ENCODE data around the gene POLR3H.

Gene POLR3H

DNA sequence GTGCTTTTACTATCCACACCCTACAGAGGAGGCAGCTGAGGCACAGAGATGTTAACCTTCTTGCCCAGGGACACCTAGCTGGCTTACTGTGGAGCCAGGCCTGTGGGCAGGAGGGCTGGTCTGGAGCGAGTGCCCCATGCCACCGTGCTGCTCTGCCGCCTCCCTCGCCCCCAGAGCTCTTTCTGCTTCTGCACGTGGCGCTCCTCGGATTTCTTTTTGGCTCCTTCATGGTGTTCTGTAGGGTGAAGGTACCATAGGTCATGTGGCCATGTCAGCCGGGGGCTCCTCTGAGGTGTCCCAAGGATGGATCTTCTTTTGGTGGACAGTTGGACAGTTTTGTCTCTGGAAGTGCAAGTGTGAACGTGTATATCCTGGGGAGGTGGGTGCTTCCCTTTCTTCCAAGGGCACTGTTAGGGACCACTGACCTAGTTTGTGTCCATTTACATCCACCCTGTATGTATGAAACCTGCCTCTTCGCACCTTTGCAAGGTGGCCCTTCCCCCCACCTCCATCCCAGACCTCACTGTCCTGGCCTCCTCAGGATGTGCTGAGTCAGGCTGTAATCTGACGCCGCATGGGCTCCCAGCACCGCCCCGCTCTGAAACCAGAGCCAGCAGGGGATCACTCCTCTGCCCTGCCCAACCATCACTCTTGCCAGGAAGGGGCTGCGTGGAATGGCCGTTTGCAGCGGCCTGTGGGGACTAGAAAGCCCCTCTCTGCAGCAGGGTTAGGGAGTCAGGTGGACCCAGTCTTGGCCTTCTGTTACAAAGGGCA, 31.7 kb downstream of the POLR3H start:
- DNase-seq, result no peak

DNA sequence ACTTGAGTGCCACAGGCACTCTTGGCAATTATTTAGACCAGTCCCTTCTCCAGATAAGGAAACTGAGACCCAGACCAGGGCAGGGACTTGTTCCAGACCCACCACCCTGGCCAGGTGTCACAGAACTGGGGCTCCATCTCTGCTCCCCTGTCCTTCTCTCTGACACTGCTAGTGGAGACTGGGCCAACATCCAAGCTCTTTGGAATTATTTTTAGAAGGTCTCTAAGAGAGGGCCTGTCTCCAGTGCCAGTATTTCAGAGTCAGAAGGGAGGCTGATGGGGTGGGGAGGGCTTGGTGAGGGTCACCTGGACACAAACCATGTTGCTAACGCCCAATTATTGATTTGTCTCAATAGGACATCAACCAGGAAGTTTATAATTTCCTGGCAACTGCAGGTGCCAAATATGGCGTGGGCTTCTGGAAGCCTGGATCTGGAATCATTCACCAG, 32.7 kb downstream of the POLR3H start:
- DNase-seq, result no peak

DNA sequence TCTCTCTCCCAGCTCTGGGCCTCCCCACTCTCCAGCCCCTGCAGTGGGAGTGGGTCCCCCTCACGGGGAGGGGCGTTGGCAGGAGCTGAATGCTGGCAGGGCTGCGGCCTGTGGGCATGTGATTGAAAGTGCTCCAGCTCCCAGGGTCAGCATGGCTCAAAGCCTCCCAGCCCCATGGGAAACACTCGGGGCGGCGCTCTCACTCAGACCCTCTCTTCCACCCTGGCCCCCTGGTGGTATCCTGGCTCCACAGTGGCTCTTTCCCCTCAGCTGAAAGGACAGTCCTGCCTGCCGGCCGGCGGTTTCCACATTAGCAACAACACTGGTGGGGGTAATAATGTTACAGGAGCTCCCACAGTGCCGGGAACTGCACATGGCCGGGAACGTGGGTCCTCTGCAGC, 35.5 kb downstream of the POLR3H start:
- DNase-seq, result no peak

DNA sequence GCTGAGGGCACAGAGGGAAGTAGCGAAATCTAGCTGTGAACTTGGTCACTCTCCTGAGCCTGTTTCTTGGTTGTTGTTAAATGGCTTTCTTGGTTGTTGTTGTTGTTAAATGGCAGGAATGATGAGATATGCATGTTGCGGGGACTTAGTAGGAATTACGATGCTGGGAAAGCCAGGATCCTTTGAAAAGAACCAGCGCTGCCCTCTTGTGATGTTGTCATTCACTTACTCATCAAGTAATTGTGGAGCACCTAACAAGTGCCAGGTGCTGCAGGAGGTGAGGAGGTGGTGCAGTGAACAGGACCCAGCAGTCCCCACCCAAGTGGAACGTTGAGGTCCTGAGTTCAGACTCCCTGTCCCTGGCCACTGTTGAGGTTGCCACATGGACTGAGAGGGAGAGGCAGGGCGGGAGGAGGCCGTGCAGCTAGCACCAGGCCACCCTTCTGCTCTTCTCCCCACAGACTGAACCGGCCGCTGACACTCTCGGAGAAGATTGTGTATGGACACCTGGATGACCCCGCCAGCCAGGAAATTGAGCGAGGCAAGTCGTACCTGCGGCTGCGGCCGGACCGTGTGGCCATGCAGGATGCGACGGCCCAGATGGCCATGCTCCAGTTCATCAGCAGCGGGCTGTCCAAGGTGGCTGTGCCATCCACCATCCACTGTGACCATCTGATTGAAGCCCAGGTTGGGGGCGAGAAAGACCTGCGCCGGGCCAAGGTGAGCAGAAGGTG, 36.8 kb downstream of the POLR3H start:
- no peak for DNase-seq

DNA sequence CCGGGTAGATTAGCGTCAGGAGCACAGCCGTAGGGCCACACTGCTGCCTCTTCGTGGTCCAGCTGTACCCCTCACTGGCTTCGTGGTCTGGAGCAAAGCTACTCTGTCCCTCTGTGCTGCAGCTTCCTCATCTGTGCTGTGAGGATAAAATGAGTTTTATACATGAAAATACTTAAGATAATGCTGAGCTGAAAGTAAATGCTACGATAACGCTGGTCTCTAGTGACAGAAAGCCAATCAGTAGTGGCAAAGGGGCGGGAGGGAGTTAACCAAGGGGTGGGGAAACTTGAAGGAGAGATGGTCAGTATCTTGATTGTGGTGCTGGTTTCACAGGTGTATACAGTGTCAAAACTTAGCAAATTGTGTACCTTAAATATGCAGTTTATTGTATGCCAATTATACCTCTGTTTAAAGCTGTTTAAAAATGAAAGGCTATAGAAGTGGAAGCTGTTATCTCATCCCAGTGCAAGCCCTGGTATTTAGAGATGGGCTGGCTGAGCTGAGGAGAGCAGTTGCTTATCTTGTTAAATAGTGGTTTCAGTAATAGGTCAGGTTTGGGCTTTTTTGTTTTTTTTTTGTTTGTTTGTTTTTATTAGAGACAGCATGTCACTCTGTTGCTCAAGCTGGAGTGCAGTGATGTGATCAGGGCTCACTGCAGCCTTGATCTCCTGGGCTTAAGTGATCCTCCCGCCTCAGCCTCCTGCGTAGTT, 38.6 kb downstream of the POLR3H start:
- no peak for DNase-seq

DNA sequence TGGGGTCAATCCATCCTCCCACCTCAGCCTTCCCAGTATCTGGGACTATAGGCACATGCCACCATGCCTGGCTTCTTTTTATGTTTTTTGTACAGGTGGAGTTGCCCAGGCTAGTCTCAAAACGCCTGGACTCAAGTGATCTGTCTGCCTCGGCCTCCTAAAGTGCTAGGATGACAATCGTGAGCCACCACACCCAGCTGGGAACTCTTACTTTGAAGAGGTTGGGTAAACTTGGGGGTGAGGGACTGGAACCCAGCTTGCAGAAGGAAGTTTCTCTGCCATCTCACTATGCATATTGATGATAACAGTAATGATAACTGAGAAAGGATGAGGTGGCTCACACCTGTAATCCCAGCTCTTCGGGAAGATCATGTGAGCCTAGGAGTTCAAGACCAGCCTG, 39.5 kb downstream of the POLR3H start:
- no peak for DNase-seq

DNA sequence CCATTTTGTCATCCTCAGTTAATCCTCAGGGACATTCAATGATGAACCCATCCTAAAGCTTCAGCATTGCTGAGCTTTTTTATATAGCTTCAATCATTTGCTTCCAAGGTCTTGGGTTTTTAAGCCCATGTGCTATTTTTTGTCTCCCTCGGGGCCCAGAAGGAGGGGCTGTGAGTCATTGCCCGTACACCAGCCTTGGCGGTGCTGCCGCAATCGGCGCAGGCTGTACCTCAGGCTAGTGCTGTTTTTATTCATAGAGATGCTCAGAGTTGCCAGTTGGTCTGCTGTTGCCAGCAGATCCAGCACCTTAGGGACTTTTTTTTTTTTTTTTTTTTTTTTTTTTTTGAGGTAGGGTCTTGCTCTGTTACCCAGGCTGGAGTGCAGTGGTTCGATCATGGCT, 39.9 kb downstream of the POLR3H start:
- no peak for DNase-seq

DNA sequence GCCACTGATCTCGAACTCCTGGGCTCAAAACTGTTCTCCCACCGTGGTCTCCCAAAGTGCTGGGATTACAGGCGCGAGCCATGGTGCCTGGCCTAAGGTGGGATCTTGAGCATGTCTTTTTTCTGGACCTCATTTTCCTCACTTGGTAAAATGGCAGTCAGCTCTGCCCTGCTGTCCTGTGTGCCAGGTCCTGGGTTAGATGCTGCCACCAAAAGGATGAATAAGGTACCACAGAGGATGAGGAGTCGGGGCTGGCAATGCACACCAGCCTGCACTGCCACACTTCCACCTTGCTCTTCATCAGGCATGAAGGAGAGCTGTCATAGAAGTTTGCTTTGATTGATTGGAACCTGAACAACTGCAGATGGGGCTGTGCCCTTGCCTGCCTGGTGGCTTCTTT, 43.1 kb downstream of the POLR3H start:
- no peak for DNase-seq

DNA sequence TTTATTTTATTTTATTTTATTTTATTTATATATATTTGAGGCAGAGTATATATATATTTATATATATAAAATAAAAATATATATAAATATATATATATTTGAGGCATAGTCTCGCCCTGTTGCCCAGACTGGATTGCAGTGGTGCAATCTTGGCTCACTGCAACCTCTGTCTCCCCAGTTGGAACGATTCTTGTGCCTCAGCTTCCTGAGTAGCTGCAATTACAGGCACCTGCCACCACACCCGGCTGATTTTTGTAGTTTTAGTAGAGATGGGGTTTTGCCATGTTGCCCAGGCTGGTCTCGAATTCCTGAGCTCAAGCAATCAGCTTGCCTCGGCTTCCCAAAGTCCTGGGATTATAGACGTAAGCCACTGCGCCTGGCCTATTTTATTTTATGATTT, 44.0 kb downstream of the POLR3H start:
- no peak for DNase-seq

DNA sequence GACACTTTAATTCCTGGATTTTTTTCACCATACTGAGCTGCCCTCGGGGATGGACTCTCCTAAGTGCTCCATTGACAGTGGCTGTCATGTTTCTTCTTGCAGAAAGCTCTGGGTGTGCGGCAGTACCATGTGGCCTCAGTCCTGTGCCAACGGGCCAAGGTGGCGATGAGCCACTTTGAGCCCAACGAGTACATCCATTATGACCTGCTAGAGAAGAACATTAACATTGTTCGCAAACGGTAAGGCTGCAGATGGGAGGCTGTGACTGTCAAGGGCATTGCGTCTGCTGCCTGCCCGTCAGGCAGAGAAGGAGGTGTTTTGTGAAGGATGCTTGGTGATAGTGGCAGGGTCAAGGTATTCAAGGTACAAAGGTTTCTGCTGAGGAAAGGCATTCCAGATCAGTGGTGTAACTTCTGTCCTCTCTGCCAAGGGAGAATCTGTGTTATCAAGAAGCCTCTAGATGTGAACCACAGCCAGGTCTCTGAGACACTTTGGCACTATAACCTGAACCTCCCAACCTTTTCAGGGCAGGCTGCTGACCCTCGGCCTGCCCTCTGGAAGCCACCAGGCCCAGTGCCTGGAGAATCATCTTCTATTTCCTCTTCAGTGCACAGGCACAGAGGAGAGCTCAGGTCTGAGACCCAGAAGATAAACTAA, 44.5 kb downstream of the POLR3H start:
- no peak for DNase-seq

DNA sequence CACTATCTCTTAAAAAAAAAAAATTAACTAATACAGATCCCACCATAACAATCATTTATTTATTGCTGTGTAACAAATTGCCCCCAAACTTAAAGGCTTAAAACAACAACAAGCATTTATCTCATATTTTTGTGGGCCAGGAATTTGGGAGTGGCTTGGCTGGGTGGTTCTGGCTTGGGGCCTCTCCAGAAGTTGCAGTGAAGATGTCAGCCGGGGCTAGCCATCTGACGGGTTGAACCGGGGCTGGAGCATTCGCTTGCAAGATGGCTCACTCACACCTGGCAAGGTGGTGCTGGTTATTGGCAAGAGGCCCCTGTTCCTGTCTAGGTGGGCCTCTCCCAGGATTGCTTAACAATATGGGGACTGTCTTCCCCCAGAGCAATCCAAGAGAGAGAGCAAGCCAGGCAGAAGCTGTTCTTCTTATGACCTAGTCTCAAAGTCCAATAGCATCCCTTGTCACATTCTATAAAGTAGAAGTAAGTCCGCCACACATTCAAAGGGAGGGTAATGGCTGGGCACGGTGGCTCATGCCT, 45.9 kb downstream of the POLR3H start:
- no peak for DNase-seq

DNA sequence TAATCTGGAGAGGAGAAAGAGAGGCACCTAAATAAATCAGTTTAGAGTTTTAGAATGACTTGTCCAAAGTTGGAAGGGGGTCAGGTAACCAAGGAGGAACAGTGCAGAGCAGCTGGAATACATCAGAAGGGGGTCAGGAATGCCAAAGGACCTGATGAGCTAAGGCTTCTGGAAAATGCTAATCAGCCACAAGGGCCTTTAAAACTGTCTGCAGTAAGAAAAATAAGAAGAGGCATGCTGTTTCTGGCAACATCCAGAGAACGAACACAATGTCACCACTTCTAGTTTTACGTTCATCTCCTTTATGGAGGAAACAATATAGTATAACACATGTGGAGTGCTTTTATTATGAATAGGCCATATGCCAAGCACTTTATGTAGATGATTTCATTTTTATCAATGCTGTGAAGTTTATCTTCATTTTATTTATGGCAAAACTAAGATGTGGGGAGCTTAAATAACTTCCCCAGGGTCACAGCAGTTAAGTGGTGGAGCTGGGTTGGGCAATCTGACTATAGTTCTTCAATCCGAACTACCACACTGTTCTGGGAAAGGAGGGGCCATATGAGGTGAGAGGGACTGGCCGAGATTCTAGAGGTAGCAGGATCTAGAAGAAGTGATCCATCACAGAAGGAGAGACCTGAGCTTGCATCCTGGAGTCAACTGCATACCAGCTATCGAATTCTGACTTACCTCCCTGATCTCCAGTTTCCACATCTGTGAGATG, 52.7 kb downstream of the POLR3H start:
- no peak for DNase-seq

DNA sequence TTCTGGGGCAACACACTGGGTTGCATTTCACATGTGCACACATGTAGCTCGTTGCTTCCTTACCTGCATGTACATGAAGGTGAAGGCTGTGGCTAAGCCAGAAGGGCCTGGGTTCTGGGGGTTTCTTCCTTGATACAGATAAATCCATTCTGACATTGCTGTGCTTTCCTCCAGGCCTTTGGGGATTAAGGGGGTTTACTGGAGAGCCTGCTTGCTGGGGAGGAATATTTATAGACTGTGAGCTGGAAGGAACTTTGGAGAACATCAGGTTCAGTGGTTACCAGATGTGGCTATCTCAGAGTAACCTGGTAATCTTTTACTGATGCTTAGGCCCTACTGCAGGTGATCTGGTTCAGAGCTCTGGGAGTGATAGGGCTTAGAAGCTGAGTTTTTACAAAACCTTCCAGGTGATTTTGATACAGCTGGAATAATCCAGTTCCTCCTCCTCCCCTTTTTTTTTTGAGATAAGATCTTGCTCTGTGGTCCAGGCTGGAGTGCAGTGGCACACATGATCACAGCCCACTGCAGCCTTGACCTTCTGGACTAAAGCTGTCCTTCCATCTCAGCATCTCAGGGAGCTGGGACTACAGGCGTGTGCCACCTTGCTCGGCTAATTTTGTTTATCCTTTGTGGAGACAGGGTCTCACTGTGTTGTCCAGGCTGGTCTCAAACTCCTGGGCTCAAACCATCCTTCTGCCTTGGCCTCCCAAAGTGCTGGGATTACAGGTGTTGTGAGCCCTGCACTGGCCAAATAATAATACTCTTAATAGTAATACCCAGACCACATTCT, 55.5 kb downstream of the POLR3H start:
- no peak for DNase-seq

DNA sequence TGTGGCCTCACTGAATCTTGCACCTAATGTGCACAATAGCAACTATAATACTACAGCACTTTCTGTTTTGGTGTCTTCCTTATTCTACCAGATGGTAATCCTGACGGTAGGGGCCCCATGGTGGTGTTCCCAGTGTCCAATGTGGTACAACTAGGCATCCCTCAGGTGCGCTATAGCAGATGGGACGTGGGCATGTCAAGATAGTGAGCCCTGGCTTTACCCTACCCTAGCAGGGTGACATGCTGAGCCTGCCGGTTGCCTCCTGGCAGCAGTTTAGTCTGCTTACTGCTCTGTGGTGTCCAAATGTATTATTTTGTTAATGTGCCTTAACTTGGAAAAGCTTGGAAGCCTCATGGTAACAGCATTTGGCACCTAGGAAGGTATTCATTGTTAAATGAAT, 56.2 kb downstream of the POLR3H start:
- DNase-seq, result no peak

DNA sequence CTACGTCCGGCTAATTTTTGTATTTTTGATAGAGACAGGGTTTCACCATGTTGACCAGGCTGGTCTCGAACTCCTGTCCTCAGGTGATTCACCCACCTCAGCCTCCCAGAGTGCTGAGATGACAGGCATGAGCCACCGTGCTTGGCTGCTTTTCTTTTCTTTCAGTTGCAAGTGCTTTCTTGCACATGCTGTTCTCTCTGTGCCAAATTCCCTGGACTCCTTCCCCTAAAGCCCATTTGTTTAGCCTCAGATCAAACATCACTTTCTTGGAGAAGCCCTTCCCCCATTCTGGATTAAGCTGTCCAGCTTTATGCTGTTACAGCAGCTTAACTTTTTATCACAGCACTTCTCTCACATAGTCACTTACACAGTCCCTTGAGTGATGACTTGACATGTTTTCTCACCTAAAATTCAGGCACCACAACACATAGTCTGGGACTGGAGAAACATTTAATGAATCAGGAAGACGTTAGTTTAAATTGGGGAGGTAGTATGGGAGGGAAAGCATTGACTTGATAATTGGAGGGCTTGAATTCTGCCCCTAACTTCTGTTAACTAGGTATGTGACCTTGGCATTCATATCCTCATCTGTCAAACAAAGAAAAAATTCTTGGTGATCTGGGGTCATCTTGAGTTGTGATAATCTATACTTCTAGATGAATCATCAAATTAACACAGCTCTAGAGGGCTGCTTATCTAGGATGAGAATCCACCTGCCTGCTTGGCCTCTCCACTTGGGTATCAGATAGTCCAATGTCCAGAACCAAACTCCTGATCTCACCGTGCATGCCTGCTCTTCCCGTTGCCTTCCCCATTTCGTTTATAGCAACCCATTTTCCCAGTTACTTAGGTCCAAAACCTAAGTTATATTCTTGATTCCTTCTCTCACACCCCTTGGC, 57.0 kb downstream of the POLR3H start:
- no peak for DNase-seq

DNA sequence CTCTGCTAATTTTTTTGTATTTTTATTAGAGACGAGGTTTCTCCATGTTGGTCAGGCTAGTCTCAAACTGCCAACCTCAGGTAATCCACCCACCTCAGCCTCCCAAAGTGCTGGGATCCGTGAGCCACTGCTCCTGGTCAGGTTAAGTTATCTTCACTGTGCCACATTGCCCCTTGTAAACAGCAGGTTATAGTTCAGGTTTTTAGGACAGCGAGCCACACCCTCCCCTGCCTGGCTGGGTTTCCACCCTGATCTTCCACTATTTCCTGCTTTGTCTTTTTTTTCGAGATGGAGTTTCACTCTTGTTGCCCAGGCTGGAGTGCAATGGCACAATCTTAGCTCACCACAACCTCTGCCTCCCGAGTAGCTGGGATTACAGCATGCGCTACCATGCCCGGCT, 59.2 kb downstream of the POLR3H start:
- no peak for DNase-seq

DNA sequence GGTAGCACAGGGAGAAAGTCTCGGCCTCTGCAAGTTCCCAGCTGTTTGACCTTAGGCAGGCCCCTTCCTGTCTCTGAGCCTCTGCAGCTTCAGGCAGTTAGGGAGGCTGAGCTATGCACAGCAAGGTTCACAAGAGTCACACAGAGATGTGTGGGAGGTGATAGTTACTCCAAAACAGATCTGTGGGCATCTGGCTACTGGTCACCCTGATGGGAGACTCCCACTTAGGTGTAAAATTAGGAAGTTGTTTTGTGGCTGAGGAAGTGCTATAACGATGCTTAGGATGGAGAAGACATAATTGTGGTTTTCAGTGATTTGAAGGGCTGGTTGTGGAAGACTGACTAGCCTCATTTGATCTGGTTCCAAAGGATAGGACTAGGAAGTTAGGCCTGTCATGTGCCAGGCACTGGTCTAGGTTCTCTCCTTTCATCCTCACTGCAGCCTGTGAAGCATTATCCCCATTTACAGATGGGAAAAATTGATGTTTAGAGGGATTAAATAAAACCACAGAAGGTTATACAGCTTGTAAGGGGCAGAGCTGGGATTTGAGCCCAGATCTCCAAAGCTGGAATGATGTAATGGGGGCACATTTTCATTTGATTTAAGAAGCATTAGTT, 61.8 kb downstream of the POLR3H start:
- no peak for DNase-seq

DNA sequence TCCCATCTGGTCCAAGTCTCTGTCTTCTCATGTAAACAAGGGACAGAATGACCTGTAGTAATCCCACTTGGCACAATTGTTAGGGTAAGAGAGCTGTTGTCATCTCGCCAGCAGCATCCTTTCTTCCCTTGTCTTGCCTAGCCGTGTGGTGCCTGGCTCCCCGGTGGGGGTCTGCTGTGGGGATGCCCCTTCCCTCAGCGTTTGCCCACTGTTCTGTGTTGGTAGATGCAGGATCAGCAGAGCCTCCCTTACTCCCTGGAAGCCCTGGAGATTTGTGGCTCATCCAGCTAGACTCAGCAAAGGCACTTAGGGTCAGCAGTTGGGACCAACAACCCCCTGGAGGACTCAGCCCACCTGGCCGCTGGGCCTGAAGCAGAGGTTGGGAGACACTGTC, 62.3 kb downstream of the POLR3H start:
- DNase-seq, result no peak

DNA sequence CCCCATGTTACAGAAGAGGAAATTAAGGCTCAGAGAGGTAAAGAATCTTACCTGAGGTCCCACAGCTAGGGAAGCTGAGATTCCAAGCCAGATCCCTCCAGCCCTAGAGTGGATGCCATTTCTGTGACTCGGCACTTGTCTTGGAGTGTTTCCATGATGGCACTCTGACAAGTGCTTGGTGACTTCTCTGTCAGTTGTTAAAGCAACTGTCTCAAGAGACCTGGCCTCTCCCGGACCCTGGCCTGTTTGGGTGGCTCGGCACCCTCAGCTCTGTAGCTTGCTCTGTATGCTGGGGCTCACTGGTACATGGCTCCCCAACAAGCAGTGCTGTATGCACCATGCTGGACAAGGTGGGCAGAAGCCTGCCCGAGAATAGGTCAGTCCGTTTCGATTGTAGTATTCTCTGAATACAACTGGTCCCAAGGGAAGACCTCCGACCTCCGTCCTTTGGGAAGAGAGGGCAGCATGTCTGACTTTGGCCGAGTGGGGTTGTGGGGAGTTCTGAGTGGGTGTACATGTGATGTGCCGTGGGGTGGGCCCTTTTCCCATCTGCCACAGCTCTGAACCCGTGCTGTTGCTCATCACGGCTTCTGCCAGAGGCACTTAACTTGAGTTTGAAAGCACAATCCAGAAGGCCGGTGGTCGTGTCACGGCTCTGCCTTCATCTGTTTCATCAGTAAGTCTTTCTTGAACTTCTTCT, 63.0 kb downstream of the POLR3H start:
- DNase-seq, result no peak

DNA sequence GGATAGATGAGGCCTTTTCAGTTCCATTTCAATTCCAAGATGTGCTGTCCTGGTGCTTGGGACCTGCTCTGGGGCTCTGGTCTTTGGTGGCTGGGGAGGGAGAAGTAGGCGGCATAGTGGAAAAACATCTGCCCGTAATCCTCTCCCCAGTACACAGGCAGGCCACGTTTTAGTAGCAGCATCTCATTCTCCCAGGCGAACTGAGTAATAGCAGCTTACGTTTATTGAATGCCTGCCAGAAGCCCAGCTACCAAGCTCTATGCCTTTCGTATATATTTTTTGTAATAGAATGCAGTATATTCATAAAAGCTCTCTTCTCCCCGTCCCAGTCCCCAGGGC, 63.9 kb downstream of the POLR3H start:
- DNase-seq, result no peak

Measured in NCI-H1092 (cell line).